Esophagus squamous epithelium (tissue), 4 donors: ENCODE results near the gene DNAAF3.

ENCODE experiments used
- CTCF ChIP-seq, 6 experiments: fragments of 450-650 bp in 4 of 6; fragments of 200-600 bp in 2 of 6; sonication (generic) in 2 of 6; IDR thresholded peaks; one replicate each; pipeline ENCODE4 v1.5.1; 2016 to 2019; ENCODE audit warnings: antibody characterized with exemption in 6 of 6, mild to moderate bottlenecking in 4 of 6, moderate library complexity in 4 of 6
- POLR2A ChIP-seq, 4 donors: fragments of 450-650 bp; IDR thresholded peaks; one replicate each; pipeline ENCODE4 v1.6.1; 2017; ENCODE audit warnings: antibody characterized with exemption in 4 of 4, mild to moderate bottlenecking in 4 of 4, moderate library complexity in 3 of 4

- no peak for TF ChIP-seq CTCF (IDR thresholded peaks at IDR 0.05)
- TF ChIP-seq POLR2A (IDR thresholded peaks at IDR 0.05): peak in 1 of 4 donors; percentile 9
Measured at GRCh38 chr19:55189403-55189835, 23.0 kb upstream of the DNAAF3 start.
